ENCODE results near the gene GGTLC1.

Gene GGTLC1

DNA sequence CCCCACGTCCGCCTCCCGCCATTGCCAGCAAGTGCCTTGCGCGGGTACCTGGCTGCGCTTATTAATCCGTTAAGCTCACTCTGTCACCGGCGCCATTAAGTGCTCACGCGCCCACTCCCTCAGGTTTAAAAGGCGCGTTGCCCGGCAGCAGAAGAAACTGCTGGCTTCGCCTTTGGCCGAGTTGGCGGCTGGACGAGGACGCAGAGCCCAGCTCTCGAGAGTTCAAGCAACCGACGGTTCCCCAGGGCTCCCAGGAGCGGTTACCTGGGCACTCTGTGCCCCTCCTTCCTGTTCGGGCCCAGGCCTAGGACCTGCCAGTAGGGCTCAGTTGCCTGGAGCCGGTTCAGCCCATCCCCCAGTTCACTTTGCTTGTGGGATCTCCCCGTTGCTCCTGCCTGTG, at the start of gene GGTLC1:
TSS of gene GGTLC1 (minus strand) at position 219 of the 400 bp plus-strand sequence. CDS start 2,168 bp downstream, outside the sequence.
- DNase-seq (ENCODE audit: low read depth in 2 of 2, low spot score in 1 of 2): no peak

DNA sequence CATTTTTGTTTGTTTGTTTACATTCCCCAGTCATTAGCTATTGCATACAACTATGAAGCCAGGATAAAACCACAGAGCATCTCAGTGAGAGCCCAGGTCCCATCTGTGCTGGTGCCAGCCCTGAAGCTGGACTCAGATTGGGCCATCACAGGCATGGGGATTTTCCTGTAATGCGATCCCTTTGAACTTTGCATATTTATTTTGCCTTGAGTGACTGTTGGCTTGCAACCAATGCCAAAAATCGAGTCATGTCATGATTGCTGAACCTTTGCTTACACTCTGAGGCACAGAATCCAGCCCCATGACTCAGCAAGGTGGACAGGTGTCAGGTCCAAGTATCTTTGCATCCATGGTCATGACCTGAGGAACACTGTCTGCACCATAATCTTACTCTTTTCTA, 46.2 kb upstream of the GGTLC1 start:
- no peak for DNase-seq (ENCODE audit: low read depth in 2 of 2, low spot score in 1 of 2)

DNA sequence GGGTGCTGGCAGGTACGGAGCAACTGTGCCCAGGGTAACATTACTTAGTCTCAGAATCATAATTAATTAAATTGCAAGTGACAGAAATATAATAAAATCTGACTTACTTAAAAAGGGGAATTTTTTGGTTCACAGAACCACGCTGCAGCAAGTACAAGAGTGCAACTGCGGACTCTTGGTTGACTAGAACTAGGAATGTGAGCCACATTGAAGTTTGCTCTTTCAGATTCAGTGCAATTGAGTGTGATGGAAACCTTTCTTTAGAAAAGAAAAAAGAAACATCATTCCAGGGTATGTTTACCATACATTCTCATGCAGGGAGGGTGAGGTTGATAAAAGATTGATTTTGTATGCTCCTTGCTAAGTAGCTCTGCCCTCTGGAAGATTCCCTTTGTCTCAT, 45.0 kb upstream of the GGTLC1 start:
- no peak for DNase-seq (ENCODE audit: low read depth in 2 of 2, low spot score in 1 of 2)

DNA sequence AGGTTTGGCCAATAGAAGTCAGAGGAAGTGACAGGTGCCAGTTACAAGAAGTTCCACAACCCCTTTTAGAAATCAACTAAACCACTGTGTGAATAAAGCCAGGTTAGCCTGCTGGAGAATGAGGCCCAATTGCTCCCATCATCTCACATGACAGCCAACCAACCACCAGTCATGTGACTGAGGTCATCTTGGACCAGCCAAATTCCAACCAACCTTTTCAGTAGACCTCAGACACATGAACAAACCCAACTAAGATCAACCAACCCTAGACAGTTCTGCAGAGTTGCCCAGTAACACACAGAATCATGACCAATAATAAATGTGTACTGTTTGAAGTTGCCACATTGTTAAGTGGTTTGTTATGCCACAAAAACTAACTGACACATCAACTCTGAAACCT, 44.6 kb upstream of the GGTLC1 start:
- no peak for DNase-seq (ENCODE audit: low read depth in 2 of 2, low spot score in 1 of 2)

DNA sequence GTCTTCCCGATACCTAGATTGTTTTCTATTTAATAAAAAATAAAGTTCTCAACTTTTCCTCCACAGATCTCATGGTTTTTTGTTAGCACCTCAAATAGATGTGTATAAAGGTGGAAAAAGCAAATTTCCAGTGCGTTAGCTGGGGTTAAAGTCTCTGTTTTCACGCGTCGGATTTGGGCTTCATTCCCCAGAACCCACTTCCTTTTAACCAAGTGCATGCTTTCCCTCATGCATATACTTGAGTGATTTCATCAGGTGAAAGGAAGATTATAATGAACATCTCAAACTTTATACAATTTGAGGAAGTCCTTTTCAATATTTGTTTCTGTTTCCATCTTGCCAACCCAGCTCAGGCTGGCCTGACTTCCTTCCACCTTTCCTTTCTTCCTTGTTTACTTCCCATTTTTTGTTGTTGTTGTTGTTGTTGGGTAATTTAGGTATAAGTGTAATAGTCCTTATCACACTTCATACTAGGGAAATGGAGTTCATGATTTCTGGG, 43.9 kb upstream of the GGTLC1 start:
- no peak for DNase-seq (ENCODE audit: low read depth in 2 of 2, low spot score in 1 of 2)

DNA sequence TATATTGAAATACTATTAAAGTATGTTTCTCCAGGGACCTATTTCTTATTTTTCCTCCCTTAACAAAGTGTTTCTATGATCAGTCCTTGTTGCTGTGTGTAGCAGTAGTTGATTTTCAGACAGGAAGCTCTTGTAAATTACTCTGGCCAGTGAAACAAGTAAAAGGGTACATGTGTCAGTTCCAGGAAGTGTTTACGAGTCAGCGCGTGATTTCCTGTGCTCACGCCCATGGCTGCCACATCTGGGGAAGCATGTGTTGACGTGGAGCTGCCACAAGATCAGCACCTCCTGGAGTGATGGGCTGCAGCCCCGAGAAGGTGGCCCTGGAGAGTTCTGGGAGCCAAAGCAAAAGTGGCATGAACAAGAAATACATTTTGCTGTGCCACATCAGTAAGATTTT, 38.6 kb upstream of the GGTLC1 start:
- peak; percentile 44 to 49 for DNase-seq (ENCODE audit: low read depth in 2 of 2, low spot score in 1 of 2)

DNA sequence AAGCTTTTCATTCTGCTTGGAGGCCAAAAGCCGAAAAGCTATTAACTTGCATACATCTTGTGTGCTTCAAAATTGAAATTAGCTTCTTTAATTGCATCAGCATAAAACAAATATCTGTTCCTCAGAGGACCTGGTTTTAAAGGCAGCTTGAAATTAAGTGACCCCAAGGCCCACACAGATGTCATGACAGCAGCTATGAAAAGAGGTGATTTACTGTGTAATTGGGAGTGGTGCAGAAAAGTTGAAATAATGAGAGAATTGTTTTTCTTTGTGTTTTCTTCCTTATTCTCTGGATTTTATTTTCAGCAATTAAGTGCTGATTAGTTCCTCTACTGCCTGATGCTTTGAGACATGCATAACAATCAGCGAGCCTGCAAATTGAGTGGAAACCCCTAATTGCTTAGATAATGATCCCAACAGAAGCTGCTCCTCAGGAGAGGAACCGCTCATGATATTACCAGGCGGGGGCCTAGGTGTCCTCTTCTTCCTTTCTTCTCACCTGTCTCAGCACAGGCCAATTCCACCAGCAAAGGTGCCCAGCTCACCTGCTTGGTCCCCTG, 34.1 kb upstream of the GGTLC1 start:
- DNase-seq (ENCODE audit: low read depth in 2 of 2, low spot score in 1 of 2): no peak

DNA sequence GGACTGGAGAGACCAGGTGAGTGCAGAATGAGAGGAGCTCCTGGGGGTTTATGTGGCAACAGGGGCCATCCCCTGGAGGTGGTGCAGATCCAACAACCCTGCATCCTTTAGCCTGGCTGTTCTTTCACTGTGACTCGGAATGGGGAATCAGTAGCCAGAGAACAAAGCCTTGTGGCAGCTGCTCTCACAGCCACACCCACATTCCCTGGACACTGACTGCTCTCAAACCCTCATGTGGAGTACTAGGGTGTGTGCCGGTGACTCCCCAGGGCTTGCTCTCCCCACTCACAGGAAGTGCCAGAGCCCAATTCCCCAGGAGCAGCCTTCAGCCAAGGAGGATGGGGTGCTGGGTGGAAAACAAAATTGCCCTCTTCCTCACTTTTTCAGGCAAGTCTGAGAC, 30.2 kb upstream of the GGTLC1 start:
- no peak for DNase-seq (ENCODE audit: low read depth in 2 of 2, low spot score in 1 of 2)

DNA sequence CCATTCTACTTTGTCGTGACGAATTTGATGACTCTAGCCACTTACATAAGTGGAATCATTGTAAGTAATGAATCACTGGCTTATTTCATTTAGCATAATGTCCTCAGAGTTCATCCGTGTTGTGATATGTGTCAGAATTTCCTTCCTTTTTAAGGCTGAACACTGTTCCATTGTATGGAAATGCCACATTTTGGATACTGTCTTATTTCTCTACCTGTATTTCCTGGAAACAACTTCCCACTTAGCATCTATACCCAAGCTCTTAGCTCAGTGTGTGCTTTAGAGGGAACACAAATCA, 28.8 kb upstream of the GGTLC1 start:
- DNase-seq (ENCODE audit: low read depth in 2 of 2, low spot score in 1 of 2): no peak

DNA sequence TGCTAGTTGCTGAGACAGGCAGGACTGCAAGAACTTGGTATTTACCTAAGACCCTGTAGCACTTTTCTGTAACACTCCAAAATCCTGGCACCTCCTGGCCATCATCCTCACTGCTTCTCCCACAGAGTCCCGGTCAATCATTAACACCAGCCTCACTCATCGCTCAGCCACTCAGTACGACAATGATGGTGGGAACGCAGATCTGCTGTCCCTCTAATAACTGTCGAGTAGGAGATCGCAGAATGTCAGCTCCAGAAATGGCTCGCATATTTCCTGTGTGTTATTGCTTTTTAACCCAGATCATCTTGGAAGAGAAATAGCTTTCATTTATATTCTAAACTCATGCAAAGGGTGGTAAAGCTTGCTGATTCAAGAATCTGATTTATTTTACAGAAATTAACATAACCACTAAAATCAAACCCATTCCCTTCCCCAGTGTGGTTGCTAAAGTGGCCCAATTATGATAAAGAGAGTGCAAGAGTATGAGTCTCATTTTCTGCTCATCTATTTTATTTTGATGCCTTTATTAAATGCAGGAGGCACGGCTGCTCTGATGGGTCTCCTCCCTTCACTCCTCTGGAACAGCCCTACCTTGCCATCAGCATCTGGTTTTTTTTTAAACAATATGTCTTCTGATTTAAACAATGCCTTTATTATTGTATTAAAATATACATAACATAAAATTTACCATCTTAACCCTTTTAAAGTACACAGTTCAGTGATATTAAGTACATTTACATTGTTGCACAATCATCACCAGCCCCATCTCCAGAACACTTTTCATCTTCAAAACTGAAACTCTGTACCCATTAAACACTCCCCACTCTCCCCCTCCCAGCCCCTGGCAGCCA, 28.3 kb upstream of the GGTLC1 start:
- DNase-seq (ENCODE audit: low read depth in 2 of 2, low spot score in 1 of 2): no peak

DNA sequence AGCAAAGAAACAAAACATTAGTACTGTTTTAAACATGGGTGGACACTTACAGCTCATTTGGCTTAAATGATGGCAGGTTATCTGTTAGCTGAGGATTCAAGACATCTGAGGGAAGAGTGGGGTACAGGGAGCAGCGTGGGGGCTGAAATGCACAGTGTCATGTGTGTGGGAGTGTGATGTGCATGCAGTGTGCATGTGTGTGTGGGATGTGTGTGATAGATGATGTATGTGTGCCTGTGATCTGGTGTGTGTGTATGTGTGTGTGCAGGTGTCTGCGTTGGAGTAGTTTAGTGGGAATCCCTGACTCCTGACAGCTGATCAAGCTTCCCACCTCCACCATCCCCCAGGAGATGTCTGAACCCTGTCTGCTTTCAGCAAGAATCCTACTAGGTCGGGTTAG, 25.4 kb upstream of the GGTLC1 start:
- DNase-seq (ENCODE audit: low read depth in 2 of 2, low spot score in 1 of 2): no peak

DNA sequence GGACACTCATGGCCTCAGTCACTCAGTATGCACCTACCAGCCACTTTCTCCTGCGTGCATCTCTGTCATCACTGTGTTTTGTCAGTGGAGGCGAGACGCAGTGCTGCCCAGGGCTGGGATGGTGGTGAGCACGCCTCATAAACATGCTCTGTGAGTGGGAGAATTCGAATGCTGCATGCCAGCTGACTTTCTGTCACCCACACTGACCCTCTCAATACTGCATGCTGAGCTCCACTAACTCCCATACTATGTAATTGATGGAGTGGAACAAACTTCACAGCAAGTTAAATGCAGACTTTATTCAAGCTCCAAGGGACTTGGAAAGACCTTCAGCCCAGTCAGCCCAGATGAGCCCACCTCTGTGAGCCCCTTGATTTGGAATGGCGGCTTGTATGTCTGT, 22.7 kb upstream of the GGTLC1 start:
- no peak for DNase-seq (ENCODE audit: low read depth in 2 of 2, low spot score in 1 of 2)

DNA sequence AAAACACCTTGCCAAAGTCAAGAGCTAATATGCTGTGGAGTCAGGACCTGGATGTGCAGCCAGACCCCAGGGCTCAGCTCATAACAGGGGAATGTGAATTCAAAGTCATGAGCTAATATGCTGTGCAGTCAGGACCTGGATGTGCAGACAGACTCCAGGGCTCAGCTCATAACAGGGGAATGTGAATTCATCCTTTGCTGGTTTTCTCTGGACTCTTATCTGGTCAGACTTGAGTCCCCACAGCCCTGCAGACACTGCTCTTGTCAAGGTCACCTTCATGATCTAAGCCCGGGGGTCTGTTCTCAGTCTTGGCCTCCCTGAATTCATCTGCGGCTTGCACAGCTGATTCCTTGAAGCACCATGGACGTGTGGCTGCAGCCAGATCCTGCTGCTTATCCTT, 19.2 kb upstream of the GGTLC1 start:
- DNase-seq (ENCODE audit: low read depth in 2 of 2, low spot score in 1 of 2): no peak

DNA sequence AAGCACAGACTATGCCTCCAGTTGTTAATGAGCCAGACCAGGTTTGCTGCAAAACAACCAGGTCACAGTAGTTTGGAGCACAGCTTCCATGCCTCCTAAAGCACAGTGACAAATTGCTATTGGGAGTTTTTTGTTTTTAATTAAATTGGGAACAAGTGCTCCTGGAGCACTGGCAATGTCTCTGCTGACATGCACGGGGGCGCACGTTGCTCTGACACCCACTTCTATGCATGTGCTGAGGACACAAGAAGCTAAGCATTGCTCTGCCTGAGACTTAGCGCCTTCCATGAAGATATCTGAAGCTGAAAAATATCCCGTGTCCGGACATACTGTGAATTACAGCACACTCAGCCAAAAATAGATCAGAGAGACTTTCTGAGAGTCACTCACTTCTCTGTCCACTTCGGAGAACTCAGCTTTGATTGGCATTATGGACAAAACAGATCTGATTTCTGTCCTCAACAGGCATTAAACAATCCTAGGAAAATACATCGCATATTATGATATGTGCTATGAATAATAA, 18.6 kb upstream of the GGTLC1 start:
- no peak for DNase-seq (ENCODE audit: low read depth in 2 of 2, low spot score in 1 of 2)

DNA sequence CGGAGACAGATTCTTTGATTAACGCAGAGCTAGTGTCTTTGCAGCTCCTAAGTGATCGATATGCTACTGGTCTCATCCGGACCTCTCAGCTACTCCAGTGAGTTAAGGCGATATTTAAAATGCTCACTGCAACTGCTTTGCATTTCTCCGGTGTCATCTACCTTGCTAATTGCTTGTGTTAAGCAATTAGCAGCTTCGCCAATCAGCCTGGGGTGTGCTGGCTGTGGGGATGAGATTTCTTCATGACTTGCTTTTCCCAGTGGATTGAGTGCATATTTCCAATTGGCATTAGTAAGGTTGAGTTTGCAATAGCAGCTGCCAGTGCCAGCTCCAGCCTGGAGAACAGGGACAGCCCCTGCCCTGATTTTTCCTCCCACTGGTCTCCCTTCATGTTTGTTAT, 18.0 kb upstream of the GGTLC1 start:
- DNase-seq (ENCODE audit: low read depth in 2 of 2, low spot score in 1 of 2): no peak

DNA sequence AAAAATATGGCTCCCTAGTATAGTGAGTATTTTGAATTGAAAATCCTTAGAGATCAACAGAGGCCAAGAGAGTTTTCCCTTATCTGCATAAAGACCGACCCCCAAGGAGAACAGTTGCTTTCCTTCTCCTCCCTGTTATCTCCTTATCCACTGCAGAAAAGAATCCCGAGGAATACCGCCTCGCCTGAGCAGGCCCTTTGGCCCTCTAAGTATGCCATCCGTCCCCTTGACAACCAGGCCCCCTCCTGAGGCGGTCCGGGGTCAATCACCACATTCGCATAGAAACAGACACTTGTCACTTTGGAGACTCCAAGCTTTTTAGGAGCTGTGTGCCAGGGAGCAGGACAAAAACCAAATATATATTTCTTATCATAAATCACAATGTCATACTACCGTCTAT, 15.9 kb upstream of the GGTLC1 start:
- DNase-seq (ENCODE audit: low read depth in 2 of 2, low spot score in 1 of 2): no peak

DNA sequence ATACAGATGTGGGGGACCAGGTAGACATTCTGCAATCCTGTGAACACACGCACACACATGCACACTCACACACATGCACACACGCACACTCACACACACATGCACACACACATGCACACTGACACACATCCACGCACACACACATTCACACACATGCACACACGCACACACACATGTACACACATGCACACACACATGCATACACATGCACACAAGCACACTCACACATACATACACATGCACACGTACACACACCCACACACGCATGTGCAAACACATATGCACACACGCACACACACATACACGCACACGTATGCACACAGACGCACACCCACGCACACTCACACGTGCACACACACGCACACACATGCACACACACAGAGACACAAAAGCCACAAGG, 14.3 kb upstream of the GGTLC1 start:
- no peak for DNase-seq (ENCODE audit: low read depth in 2 of 2, low spot score in 1 of 2)

DNA sequence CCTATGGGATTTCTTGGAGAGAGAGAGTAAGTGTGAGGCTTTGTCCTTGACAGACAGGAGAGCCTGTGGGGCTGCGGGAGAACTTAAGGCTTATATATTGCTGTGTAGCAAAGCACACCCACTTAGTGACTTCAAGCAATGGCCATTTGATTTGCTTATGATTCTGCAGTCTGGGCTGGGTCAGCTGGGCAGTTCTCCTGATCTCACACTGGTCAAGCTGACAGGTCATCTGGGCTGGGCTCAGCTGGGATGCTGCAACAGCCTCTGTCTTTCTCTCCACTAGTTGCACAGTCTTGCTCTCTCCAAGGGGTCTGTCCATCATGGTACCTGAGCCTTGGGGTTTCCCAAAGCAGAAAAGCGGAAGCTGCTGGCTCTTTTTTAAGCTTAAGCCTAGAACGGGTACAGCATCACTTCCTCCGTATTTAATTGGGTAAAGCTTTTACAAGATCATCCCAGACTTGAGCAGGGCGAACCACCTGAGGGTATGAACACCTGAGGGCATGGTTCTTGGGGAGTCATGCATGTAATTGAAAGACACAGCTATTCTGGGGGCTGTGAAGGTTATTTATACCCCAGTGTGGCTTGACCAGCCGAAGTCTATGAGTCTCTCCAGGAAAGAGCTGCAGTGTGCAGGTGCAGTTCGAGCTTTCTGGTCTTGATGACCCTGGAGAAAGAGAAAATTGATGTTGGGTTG, 13.3 kb upstream of the GGTLC1 start:
- no peak for DNase-seq (ENCODE audit: low read depth in 2 of 2, low spot score in 1 of 2)

DNA sequence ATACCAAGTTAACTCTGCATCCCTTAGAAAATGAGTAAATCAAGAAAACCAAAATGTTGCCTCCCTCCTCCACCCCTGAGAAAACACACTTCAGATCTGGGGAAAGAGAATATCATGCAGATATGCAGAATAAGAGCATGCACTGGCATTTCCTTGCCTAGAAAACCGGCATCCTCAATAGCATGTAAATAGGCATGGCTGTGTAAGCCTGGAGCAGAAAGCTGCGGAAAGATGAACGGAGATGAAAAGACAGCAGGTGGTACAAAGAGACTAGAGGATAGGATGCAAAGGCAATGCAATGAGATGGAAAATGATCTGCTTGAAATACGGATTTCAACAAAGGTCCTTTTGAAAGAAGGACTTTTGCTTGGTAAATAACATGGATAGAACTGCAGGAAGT, 10.3 kb upstream of the GGTLC1 start:
- DNase-seq (ENCODE audit: low read depth in 2 of 2, low spot score in 1 of 2): no peak

DNA sequence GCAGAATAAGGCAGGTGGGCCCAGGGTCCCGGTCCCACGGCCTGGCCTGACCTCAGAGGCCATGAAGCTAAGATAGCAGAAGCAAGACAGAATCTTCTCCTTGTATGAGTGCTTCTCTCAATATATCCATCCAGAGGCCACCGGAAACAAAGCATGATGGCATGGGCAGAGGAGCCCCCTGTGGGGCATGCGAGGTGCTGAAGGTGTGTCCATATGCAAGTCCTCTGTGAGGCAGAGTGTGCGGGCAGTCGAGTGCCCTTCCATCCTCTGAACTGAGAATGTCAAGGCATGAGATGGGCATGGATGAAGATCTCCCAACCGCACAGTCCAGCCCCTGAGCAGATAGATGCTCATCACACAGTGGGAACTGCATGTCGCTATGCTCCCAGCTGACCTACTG, 9.8 kb upstream of the GGTLC1 start:
- DNase-seq (ENCODE audit: low read depth in 2 of 2, low spot score in 1 of 2): no peak

DNA sequence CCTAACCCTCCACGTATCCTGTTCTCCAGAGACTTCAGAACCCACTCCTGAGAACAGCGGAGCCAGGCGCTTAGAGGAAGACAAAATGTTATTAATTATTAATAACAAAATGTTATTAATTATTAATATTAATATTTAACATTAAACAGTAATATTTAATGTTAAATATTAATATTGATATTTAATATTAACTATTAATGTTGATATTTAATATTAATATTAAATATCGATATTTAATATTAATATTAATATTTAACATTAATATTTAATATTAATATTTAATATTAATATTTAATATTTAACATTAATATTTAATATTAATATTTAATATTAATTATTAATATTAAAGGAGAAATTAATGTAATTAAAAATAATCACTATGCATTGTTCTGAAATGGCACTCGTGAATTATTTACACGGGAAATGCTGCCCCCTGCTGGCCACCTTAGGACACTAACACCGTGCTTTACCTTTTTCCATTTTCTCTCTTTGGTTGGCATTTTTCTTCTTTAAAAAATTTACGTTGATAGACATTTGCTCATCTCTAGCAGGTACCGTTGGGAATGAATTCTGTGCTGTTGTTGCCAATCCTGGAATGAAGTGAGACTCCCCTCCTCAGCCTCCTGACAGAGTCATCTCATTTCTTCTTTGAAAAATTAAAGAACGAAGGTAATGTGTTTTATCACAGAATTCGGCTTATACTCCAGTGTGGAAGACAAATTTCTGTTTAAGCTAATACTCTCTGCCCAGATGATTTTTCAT, 7.5 kb upstream of the GGTLC1 start:
- peak; percentile 33 to 37 for DNase-seq (ENCODE audit: low read depth in 2 of 2, low spot score in 1 of 2)

All from stimulated activated CD8-positive, alpha-beta memory T cell treated with anti-CD3 and anti-CD28 coated beads, Interleukin-4, amount 100 ng/mL, for 1 hour (primary cell).